Measurements from ENCODE around the gene BBX. TPM values are rescaled to one million over a fixed set of nuclear protein-coding genes. Genes with fewer than 3 reads are reported as not detected.

BBX gene
- total RNA-seq, 1 donor from 2014 or later: 90.3 TPM

DNA sequence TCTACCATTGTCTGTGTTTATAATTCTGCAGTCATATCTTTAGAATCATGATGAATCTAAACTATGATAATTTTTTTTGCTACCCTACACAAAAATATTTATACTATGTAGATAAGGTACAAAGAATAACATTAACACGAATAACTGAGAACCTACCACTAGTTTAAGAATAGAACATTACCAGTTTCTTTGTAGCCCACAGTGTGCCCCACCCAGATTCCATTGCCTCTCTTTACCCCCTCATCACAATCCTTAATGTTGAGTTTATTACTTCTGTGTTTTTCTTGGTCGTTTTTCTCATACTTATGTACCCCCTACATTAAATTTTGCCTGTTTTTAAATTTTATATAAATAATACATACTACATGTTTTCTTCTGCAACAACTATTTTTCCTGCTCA, 140.5 kb downstream of the BBX start:
- TF ChIP-seq, protein P1, sequence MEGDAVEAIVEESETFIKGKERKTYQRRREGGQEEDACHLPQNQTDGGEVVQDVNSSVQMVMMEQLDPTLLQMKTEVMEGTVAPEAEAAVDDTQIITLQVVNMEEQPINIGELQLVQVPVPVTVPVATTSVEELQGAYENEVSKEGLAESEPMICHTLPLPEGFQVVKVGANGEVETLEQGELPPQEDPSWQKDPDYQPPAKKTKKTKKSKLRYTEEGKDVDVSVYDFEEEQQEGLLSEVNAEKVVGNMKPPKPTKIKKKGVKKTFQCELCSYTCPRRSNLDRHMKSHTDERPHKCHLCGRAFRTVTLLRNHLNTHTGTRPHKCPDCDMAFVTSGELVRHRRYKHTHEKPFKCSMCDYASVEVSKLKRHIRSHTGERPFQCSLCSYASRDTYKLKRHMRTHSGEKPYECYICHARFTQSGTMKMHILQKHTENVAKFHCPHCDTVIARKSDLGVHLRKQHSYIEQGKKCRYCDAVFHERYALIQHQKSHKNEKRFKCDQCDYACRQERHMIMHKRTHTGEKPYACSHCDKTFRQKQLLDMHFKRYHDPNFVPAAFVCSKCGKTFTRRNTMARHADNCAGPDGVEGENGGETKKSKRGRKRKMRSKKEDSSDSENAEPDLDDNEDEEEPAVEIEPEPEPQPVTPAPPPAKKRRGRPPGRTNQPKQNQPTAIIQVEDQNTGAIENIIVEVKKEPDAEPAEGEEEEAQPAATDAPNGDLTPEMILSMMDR (IDR thresholded peaks at IDR 0.05; ENCODE audit: unreplicated experiment): no peak
- Mint-ChIP-seq H3K27ac (no peak overlapping the region), H3K9me3 (no peaks in the 10 kb centered on the region), H3K4me1 (peaks cover 40% of the 10 kb centered on the region), H3K4me3 (no peak overlapping the region), H3K36me3 (peaks cover 2% of the 10 kb centered on the region), H3K27me3 (ENCODE audit: low read depth) (no peaks in the 10 kb centered on the region)
- no peak for DNase-seq (ENCODE audit: low spot score in 2 of 2, unreplicated experiment in 2 of 2)

DNA sequence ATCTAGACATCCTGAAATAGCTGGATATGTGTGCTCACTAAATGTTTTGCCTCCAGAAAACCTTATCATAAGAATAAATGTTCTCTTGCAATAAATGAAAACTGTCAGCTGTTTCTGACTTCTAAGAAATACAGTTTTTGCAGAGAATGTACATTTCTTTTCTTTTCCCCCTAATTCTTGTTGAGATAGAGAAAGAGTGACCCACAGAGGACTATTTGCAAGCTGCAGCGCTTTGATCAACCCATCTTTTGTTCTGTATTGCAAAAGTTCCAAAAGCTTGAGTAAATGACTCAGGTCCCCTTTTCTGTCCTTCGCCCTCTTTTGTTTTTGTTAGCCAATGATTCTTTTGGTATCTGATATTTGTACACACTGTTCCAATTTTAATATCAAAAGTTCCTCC, 141.9 kb downstream of the BBX start:
- no peak for DNase-seq (ENCODE audit: low spot score in 2 of 2, unreplicated experiment in 2 of 2)
- Mint-ChIP-seq H3K9me3 (no peaks in the 10 kb centered on the region), H3K27me3 (ENCODE audit: low read depth) (no peaks in the 10 kb centered on the region), H3K4me3 (no peak overlapping the region), H3K27ac (peak overlapping the region; percentile 11), H3K4me1 (peaks cover 49% of the 10 kb centered on the region), H3K36me3 (peaks cover 2% of the 10 kb centered on the region)
- TF ChIP-seq, protein P1 (IDR thresholded peaks at IDR 0.05; ENCODE audit: unreplicated experiment): no peak

DNA sequence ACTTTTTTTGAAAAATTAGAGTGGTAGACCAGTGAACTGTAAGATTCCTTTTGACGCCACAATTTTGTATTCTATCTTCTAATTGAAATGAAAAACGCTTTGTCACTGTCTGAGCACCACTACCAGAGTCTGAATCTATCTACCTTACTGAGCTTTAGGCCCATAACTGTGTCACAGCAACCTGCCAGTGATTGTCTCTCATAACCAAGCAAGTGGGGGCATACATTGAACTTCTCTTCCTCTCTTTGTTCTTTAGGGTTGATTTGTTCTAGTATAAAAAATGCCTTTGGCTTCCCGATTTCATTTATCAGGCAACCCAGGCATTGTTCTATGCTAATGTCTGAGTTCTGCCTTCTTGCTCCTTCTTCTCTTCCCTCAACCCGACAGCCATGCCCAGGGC, 142.6 kb downstream of the BBX start:
- Mint-ChIP-seq H3K36me3 (peaks cover 2% of the 10 kb centered on the region), H3K9me3 (no peaks in the 10 kb centered on the region), H3K4me3 (no peak overlapping the region), H3K4me1 (peaks cover 49% of the 10 kb centered on the region), H3K27ac (peak overlapping the region; percentile 11), H3K27me3 (ENCODE audit: low read depth) (no peaks in the 10 kb centered on the region)
- TF ChIP-seq, protein P1 (IDR thresholded peaks at IDR 0.05; ENCODE audit: unreplicated experiment): no peak
- no peak for DNase-seq (ENCODE audit: low spot score in 2 of 2, unreplicated experiment in 2 of 2)

DNA sequence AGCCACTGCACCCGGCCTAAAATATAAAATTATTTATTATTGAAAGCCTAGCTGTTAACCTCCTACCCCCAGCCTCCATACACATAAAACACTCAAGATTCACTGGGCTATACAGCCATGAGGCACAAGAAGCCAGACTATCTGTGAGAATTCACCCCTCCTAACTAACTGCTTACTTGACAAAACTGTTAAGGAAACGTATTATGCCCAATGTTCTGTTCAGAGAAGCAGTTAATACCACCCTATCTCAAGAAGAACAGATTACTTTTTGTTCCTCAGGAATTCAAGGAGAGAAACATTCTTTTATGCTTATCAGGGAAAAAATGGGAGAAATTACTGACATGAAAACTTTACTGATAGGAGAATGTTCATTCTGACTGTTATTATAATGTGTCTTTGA, 144.1 kb downstream of the BBX start:
- peaks cover 2% of the 10 kb centered on the region for H3K36me3 Mint-ChIP-seq
- no peak for DNase-seq (ENCODE audit: low spot score in 2 of 2, unreplicated experiment in 2 of 2)
- TF ChIP-seq, protein P1 (IDR thresholded peaks at IDR 0.05; ENCODE audit: unreplicated experiment): no peak
- H3K9me3 Mint-ChIP-seq: no peaks in the 10 kb centered on the region
- no peak overlapping the region for H3K4me3 Mint-ChIP-seq
- peaks cover 45% of the 10 kb centered on the region for H3K4me1 Mint-ChIP-seq
- no peaks in the 10 kb centered on the region for H3K27me3 Mint-ChIP-seq (ENCODE audit: low read depth)
- no peak overlapping the region for H3K27ac Mint-ChIP-seq

DNA sequence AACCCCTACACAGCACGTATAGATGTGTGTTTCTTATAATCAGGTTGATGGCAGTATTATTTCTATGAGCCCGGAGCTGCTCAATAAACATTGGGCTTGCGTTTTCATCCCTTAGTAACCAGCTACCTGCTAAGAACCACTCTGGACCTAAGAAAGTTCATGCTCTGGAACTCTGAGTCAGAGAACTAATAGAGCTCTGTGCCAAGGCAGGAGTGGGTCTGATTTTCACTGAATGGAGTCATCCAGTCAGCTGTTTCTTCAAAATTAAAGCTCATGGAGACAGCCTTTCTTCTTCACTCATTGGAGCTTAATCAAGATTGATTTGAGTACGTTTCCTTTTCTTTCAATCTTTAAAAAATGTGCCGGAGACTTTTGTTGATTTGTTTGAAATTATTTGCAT, 145.7 kb downstream of the BBX start:
- Mint-ChIP-seq H3K4me3 (no peak overlapping the region), H3K36me3 (peaks cover 2% of the 10 kb centered on the region), H3K27me3 (ENCODE audit: low read depth) (no peaks in the 10 kb centered on the region), H3K4me1 (peaks cover 38% of the 10 kb centered on the region), H3K27ac (no peak overlapping the region), H3K9me3 (no peaks in the 10 kb centered on the region)
- TF ChIP-seq, protein P1 (IDR thresholded peaks at IDR 0.05; ENCODE audit: unreplicated experiment): no peak
- DNase-seq (ENCODE audit: low spot score in 2 of 2, unreplicated experiment in 2 of 2): no peak

DNA sequence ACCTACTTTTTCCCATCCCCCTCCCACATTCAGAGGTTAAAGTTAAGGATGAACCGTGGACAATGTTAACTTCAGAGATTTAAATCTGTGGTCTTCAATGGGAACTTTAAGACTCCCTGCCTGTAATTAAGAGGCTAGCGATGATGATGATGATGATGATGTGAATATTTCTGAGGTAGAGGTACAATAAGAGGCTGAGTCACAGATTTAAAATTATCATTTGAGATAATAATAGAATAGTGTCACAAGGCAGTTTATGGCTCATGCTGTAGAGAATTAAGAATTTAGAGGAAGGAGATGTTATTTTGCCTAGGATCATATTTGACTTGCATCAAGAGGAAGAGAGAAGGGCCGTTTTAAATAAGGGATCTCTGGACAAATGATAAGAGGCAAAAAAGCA, 146.2 kb downstream of the BBX start:
- peaks cover 38% of the 10 kb centered on the region for H3K4me1 Mint-ChIP-seq
- peaks cover 2% of the 10 kb centered on the region for H3K36me3 Mint-ChIP-seq
- no peak overlapping the region for H3K4me3 Mint-ChIP-seq
- DNase-seq (ENCODE audit: low spot score in 2 of 2, unreplicated experiment in 2 of 2): no peak
- TF ChIP-seq, protein P1 (IDR thresholded peaks at IDR 0.05; ENCODE audit: unreplicated experiment): no peak
- H3K27ac Mint-ChIP-seq: peak overlapping the region; percentile 63
- no peaks in the 10 kb centered on the region for H3K27me3 Mint-ChIP-seq (ENCODE audit: low read depth)
- H3K9me3 Mint-ChIP-seq: no peaks in the 10 kb centered on the region
